Activated CD4-positive, CD25-positive, alpha-beta regulatory T cell treated with anti-CD3 and anti-CD28 coated beads, Interleukin-2, amount 50 U/mL, for 72 hours (primary cell): Measurements from ENCODE around the gene ERC2.

Source experiments
- DNase-seq: peaks from one replicate; pipeline ENCODE4 v3.0.0; 2021

ERC2 gene

GRCh38 chr3:55723653-55724406 lies 744.4 kb downstream of the ERC2 start:
- DNase-seq: no peak

GRCh38 chr3:55721716-55722484 lies 746.4 kb downstream of the ERC2 start:
- no peak for DNase-seq

GRCh38 chr3:55720614-55721013 lies 747.7 kb downstream of the ERC2 start:
- DNase-seq: no peak

- DNase-seq: no peak
These were observed 748.8 kb downstream of the ERC2 start for GRCh38 chr3:55719508-55719907.

GRCh38 chr3:55719006-55719405 lies 749.3 kb downstream of the ERC2 start:
- no peak for DNase-seq

GRCh38 chr3:55718521-55718921 lies 749.7 kb downstream of the ERC2 start:
- no peak for DNase-seq

GRCh38 chr3:55718074-55718473 lies 750.2 kb downstream of the ERC2 start:
- no peak for DNase-seq

- DNase-seq: no peak
These were observed 750.8 kb downstream of the ERC2 start for GRCh38 chr3:55717481-55717880.

GRCh38 chr3:55716611-55717225 lies 751.5 kb downstream of the ERC2 start:
- DNase-seq: no peak

- DNase-seq: no peak
These were observed 752.2 kb downstream of the ERC2 start for GRCh38 chr3:55716044-55716443.

- no peak for DNase-seq
These were observed 754.2 kb downstream of the ERC2 start for GRCh38 chr3:55714057-55714456.

GRCh38 chr3:55711646-55712045 lies 756.6 kb downstream of the ERC2 start:
- DNase-seq: no peak

- DNase-seq: no peak
These were observed 758.8 kb downstream of the ERC2 start for GRCh38 chr3:55709411-55710012.

- DNase-seq: no peak
These were observed 759.3 kb downstream of the ERC2 start for GRCh38 chr3:55708921-55709320.

GRCh38 chr3:55708242-55708641 lies 760.0 kb downstream of the ERC2 start:
- DNase-seq: no peak

GRCh38 chr3:55704521-55704920 lies 763.7 kb downstream of the ERC2 start:
- DNase-seq: no peak

- DNase-seq: no peak
These were observed 765.4 kb downstream of the ERC2 start for GRCh38 chr3:55702822-55703221.

- no peak for DNase-seq
These were observed 766.3 kb downstream of the ERC2 start for GRCh38 chr3:55701997-55702396.

- DNase-seq: no peak
These were observed 769.4 kb downstream of the ERC2 start for GRCh38 chr3:55698831-55699230.

GRCh38 chr3:55697177-55697865 lies 770.9 kb downstream of the ERC2 start:
- no peak for DNase-seq

- no peak for DNase-seq
These were observed 775.2 kb downstream of the ERC2 start for GRCh38 chr3:55692957-55693558.

GRCh38 chr3:55692295-55692956 lies 775.8 kb downstream of the ERC2 start:
- no peak for DNase-seq
